ENCODE data around the gene RAVER2.

GRCh38 chr1:64750875-64751274 is 6.0 kb downstream of the RAVER2 start:
- TF ChIP-seq AFF4 (CRISPR knock-in tag; IDR thresholded peaks at IDR 0.05), result no peak
- no peak for TF ChIP-seq ZNF224 (CRISPR knock-in tag; IDR thresholded peaks at IDR 0.05)
- TF ChIP-seq SMAD3 (CRISPR knock-in tag; IDR thresholded peaks at IDR 0.05), result no peak
- no peak for TF ChIP-seq RNF2 (conservative IDR thresholded peaks at IDR 0.05; ENCODE audit: low read depth)
- TF ChIP-seq CTCF (CRISPR knock-in tag; IDR thresholded peaks at IDR 0.05), result no peak
- no peak for TF ChIP-seq ZNF382 (CRISPR knock-in tag; IDR thresholded peaks at IDR 0.05; ENCODE audit: borderline replicate concordance)
